Germinal center (tissue), 1 donor: Measurements from ENCODE around the gene MAD1L1.

Source experiments
- DNase-seq: peaks from one replicate; pipeline ENCODE4 v3.0.0; 2012; ENCODE audit warnings: mixed read lengths, low spot score

MAD1L1 gene

GRCh38 chr7:2086229-2086628 lies 146.5 kb downstream of the MAD1L1 start:
- no peak for DNase-seq

GRCh38 chr7:2085804-2086203 lies 146.9 kb downstream of the MAD1L1 start:
- no peak for DNase-seq

- no peak for DNase-seq
Measured at GRCh38 chr7:2084781-2085505, 147.8 kb downstream of the MAD1L1 start.

- DNase-seq: no peak
Measured at GRCh38 chr7:2084331-2084730, 148.4 kb downstream of the MAD1L1 start.

GRCh38 chr7:2083362-2083761 lies 149.4 kb downstream of the MAD1L1 start:
- DNase-seq: no peak

GRCh38 chr7:2082139-2082998 lies 150.4 kb downstream of the MAD1L1 start:
- DNase-seq: no peak

- no peak for DNase-seq
Measured at GRCh38 chr7:2081526-2082135, 151.1 kb downstream of the MAD1L1 start.

- DNase-seq: no peak
Measured at GRCh38 chr7:2080477-2080876, 152.3 kb downstream of the MAD1L1 start.

GRCh38 chr7:2080060-2080387 lies 152.7 kb downstream of the MAD1L1 start:
- no peak for DNase-seq

- DNase-seq: no peak
Measured at GRCh38 chr7:2079332-2080059, 153.2 kb downstream of the MAD1L1 start.

- DNase-seq: no peak
Measured at GRCh38 chr7:2078899-2079298, 153.8 kb downstream of the MAD1L1 start.

GRCh38 chr7:2076649-2077064 lies 156.1 kb downstream of the MAD1L1 start:
- DNase-seq: no peak

- DNase-seq: no peak
Measured at GRCh38 chr7:2075811-2076210, 156.9 kb downstream of the MAD1L1 start.

GRCh38 chr7:2074691-2075090 lies 158.1 kb downstream of the MAD1L1 start:
- DNase-seq: no peak

- no peak for DNase-seq
Measured at GRCh38 chr7:2072798-2073197, 159.9 kb downstream of the MAD1L1 start.

- DNase-seq: peak; percentile 65
Measured at GRCh38 chr7:2072042-2072441, 160.7 kb downstream of the MAD1L1 start.

- no peak for DNase-seq
Measured at GRCh38 chr7:2071133-2071832, 161.5 kb downstream of the MAD1L1 start.

- no peak for DNase-seq
Measured at GRCh38 chr7:2070151-2070763, 162.5 kb downstream of the MAD1L1 start.

- no peak for DNase-seq
Measured at GRCh38 chr7:2069472-2069860, 163.3 kb downstream of the MAD1L1 start.

GRCh38 chr7:2068693-2069471 lies 163.9 kb downstream of the MAD1L1 start:
- no peak for DNase-seq
